GM19043 (cell line): ENCODE data around the gene DEGS2.
A peak's percentile ranks its signal among the peaks of the same experiment; 100 is the strongest.
"Not testable (repeated sequence)": the region's sequence is repeated elsewhere in the genome, so short reads cannot be mapped to it uniquely, and the experiment has no call there.

ENCODE experiments used
- ATAC-seq: cut with Tn5 transposase; IDR thresholded peaks from one replicate; pipeline ENCODE4 v1.9.1; 2021; ENCODE audit warnings: low read depth; ENCODE audit not compliant: unreplicated experiment

The DEGS2 gene

DNA sequence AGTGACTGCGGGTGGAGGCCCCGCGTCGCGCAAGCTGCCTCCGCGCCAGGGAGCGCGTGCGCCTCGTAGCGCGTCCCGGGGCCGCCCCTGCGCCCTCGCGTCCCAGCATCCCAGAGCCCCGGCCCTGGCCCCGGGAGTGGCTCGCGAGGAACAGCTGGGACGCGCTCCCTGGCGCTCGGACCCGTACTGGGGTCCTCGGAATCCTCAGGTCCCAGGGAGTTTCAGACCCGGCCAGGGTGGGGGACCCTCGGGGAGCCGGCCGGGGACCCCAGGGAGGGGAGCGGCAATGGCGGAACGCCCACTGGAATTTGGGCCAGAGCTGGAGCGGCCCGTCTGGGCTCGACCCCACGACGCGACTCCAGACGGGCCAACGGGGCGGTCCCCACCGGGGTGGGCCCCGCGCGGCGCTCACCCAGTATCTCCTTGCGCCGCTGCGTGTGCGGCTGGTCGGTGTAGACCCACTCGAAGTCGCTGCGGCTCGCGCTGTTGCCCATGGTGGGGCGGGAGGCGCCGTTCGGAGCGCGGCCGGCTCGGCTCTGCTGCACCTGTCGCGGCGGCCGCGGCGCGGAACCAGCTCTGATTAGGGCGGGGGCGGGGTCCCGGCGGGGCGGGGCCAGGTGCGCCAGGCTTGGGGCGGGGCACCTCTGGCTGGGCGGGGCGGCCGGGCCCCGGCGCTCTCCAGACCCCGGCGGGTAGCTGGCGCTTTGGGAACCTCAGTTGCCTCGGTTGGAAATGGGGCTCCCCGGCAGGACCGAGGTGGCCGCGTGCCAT, at the start of gene DEGS2:
Gene DEGS2 (minus strand): TSS at position 552 of the 771 bp plus-strand sequence. CDS start 58 bp downstream, at position 494.
- peak; percentile 42 for ATAC-seq

DNA sequence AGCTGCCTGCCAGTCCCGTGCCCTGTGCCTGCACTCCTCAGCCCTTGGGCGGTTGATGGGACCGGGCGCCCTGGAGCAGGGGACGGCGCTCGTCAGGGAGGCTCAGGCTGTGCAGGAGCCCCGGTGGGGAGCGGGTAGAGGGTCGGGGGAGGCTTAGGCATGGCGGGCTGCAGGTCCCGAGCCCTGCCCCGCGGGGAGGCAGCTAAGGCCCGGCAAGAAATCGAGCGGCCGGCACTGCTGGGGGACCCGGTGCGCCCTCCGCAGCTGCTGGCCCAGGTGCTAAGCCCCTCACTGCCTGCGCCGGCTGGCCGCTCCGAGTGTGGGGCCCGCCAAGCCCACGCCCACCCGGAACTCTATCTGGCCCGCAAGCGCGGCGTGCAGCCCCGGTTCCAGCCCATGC, 48.7 kb upstream of the DEGS2 start:
- not testable (repeated sequence) for ATAC-seq

DNA sequence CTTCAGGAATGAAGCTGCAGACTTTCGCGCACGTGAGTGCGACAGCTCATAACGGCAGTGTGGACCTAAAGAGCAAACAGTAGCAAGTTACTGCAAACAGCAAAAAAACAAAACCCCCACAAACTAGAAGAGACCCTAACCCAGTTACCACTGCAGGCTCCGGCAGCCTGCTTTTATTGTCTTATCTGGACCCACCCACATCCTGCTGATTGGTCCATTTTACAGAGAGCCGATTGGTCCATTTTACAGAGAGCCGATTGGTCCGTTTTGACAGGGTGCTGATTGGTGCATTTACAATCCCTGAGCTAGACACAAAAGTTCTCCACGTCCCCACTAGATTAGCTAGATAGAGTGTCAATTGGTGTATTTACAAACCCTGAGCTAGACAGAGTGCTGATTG, 48.1 kb upstream of the DEGS2 start:
- ATAC-seq, result not testable (repeated sequence)

DNA sequence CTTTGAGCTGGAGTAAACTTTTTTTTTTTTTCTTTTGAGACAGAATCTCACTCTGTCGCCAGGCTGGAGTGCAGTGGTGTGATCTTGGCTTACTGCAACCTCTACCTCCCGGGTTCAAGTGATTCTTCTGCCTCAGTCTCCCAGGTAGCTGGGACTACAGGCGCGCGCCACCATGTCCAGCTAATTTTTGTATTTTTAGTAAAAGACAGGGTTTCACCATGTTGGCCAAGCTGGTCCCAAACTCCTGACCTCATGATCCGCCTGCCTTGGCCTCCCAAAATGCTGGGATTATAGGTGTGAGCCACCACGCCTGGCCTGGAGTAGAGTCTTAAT, 45.4 kb upstream of the DEGS2 start:
- ATAC-seq, result not testable (repeated sequence)

DNA sequence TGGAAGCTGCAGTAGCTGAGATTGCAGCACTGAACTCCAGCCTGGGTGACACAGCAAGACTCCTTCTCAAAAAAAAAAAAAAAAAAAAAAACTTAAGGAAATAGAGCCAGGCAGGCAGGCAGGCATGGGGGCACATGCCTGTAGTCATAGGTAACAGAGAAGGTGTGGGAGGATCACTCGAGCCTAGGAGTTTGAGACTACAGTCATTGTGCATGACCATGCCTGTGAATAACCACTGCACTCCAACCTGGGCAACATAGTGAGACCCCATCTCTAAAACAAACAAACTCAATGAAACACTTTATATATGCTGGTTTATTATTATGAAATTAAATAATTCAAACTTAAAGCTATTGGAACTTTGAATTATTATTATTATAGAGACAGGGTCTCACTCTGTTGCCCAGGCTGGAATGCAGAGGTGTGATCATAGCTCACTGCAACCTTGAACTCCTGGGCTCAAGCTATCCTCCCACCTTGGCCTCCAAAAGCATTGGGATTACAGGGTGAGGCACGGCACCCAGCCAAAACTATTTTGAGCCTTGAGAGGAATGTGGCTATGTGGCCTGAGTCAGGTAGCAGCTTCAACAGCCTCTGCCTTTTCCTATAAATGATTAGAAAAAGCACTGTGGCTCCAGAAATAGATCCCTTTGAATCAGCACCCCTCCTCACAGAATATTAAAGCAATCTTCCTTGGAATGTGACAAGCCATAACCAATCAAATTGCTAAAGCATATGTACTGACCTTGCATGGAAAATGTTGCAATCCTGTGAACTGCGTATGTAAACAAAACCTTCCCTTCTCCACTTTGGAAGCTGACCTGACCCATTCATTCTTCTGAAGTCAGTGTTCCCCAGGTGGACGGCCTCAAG, 44.8 kb upstream of the DEGS2 start:
- ATAC-seq, result no peak

DNA sequence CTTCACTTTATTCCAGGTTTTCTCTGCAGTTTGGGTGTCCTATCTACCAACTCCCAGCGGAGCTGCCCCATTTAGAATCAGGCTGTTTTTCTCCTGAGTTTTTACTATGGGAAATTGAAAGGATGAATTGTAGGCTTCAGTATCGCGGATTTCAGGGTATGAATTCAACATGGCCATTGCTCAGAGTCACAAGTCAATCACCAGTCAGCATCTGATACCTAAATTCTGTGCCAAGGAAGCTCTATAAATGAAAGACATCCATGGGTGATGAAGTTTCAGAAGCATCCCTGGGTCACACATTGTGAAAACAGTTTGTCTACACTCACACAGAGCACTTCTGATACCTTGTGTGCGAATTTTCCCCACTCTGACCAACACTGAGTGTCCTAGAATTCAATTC, 43.7 kb upstream of the DEGS2 start:
- no peak for ATAC-seq

DNA sequence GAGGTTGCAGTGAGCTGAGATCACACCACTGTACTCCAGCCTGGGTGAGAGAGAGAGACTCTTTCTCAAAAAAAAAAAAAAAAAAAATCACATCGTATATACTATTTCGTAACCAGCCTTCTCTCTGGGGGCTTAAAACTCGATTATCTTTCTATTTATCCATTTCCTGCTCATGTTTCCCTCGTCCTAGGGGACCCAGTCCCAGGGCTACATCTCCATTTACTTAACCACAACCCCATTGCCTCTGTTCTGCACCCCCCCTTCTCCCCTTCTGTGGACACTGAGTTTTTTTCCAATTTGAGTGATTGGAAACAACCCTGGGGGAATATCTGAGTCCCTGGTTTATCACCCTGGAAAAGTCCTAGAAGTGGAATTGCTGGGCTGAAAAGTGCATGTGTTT, 43.3 kb upstream of the DEGS2 start:
- no peak for ATAC-seq

DNA sequence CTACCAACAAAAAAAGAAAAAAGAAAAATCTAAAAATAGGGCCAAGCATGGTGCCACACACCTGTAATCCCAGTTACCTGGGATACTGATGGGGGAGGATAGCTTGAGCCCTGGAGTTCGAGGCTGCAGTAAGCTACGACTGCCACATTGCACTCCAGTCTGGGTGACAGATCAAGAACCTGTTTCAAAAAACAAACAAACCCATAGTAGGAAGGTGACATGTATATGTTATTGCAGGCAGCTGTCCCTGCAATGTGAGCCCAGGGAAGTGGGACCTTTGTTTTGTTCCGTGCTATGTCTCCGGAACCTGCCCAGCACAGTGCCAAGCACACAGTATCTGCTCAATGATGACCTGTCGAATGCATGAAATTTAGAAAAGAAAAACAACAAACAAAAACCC, 42.3 kb upstream of the DEGS2 start:
- ATAC-seq, result no peak

DNA sequence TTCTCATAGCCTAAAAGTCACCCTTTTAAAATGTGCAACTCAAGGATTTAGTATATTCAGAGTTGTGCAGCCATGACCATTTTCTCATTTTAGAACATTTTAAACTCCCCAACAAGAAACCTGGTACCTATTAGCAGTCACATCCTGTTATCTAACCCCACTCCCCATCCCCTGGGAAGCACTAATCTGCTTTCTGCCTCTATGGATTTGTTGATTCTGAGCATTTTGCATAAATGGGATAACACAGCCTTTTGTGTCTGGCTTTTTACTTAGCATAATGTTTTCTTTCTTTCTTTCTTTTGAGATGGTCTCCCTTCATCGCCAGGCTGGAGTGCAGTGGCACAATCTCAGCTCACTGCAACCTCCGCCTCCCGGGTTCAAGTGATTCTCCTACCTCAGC, 40.9 kb upstream of the DEGS2 start:
- ATAC-seq, result no peak

DNA sequence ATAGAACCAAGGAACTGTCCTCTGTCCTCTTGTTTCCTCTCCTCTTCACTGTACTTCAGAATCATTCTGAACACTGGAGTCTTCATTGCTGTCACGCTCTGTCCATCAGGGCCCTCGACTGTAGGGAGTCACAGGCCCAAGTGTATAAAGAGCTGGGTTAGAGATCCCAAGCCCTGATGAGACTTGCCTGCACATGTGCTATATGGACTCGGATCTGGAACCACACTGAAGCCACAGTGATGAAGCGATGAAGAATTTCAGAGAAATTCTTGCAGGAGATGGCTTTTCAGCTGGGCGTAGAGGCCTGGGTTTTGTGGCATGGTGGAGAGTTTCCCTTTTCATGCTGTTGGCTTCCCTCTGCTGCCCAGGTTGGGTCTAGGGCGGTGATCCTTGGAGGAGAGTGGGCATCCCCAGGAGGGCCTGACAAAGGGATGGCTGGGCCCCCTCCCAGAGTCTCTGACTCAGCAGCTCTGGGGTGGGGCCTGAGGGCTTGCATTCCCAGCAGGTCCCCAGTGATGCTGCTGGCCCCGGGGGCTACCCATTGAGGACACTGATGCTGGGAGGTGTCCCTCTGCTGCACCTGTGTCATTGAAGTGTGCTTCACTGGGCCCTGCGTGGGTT, 39.9 kb upstream of the DEGS2 start:
- ATAC-seq, result no peak

DNA sequence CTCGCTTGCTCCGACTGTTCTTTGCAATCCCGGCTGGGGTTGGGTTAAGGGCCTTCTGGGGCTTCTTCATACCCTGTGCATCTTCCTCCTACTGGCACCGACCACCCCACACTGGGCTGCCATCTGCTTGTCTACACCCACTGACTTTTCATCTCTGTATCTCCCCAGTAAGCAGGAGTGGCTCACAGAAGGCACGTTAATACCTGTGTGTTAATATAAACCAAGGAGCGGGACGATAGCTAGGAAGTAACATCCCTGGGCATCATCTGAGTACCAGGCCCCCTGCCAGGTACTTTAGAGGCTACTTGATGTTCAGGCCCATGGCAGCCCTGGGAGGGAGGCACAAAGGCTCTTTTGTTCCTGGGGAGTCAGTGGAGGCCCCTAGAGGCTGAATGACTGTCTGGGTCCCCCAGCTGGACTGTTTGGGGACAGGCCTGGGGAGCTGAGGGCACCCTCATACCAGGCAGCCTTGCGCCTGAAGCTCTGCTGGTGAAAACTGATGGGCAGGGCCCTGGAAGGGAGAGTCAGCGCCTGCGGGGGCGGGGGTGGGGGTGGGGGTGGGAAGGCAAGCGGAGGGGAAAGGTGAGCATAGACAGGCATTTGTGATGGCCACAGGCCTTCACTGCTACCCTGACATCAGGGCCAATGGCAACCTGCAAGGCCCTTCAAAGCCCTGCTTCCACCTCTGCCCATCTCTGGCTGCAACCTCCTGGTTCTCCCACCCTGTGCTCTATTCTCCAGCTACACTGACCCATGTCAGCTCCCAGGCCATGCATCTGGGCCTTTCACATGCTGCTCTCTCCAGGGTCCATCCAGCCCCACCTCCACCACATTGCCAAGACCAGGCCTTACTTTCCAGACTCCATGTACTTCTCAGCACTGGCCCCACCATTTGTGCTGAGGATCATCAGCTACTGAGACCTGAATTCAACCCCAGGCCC, 34.2 kb upstream of the DEGS2 start:
- ATAC-seq, result no peak

DNA sequence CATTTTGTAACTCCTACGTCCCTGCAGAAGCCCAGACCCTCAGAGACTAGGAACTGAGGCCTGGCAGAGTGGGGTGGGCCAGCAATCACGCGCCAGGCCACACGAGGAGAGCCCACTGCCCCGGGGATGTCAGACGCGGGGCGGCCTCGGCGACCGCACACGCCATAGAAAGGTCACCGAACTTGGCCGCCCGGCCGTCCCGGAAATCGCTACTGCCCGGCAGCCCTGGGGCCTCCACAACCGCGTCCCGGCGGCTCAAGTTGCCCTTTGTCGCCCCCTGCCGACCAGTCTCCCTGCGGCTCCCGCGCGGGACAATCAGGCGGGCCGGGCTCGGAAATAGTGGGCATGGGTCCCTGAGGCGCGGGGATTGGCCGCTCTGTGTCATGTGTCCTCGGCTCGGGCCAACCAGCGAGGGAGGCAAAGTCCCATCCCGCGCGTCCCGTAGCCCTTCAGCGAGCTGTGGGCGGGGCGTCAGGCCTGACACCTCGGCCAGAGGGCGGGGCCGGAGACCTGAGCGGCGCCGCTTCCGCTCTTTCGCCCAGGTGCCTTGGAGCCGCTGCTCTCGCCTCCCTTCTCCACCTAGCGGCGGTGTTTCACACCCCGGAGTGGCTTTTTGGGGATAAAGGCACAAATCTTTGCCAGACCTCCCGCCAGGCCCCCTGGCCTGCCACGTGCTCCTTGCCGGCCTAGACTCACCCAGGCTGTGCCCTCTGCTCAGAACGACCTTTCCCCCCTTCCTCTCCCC, 33.4 kb upstream of the DEGS2 start:
- ATAC-seq, result peak; percentile 99

DNA sequence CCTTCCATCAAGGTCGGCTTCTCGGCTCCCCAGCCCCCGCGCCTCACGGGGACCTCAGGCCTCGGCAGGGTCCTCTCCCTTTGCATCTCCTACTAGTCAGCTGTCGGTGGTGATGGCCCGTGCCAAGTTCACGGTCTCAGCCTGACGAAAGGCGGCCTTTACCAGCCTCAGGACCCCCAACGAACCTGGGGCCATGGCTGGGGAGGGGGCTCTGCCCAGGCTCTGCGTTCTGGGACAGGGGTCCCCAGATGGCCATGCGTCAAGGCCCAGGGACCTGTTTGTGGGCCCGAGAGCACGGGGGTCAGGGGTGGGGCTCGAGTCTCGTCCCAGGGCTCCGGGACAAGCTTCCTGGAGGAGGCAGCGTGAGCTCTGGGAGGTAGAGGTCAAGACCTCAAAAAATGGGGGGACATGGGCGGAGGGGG, 32.8 kb upstream of the DEGS2 start:
- no peak for ATAC-seq

DNA sequence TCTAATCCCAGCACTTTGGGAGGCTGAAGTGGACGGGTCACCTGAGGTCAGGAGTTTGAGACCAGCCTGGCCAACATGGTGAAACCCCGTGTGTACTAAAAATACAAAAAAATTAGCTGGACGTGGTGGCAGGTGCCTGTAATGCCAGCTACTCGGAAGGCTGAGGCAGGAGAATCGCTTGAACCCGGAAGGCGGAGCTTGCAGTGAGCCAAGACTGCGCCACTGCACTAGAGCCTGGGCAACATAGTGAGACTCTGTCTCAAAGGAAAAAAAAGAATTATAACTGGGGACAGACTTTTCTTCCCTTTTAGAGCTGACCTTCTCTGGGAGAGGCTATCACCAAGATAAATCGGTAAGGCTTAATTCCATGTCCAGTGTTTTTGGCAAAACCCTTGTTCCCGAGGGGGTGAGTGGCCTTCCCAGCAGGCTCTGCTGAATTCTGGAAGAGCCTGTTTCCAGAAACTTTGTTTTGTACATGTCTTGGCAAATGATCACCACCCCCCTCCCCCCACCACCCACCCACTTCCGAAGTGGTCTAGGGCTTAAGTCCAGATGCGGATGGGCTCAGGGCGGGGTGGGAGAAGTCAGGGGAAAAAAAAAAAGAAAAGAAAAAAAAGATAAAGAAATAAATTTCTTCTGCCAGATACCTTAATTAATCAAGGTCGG, 32.3 kb upstream of the DEGS2 start:
- ATAC-seq, result no peak

DNA sequence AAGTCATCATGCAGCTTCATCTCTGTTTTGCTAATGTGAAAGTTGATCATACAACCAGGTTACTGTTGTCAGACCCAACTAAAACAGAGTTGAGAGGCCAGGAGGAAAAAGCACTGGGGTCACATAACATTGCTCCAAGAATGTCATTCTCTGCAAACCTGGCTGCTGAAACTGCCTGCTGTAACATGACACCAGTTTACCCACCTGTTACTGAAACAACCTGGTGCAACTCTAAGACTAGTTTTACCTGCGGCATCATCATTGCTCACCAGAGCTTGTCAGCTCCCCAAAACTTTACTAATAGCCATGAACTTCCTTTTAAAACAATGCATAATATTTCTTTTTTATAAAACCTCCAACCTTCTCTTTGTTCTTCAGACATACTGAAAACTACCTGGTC, 30.7 kb upstream of the DEGS2 start:
- ATAC-seq, result no peak

DNA sequence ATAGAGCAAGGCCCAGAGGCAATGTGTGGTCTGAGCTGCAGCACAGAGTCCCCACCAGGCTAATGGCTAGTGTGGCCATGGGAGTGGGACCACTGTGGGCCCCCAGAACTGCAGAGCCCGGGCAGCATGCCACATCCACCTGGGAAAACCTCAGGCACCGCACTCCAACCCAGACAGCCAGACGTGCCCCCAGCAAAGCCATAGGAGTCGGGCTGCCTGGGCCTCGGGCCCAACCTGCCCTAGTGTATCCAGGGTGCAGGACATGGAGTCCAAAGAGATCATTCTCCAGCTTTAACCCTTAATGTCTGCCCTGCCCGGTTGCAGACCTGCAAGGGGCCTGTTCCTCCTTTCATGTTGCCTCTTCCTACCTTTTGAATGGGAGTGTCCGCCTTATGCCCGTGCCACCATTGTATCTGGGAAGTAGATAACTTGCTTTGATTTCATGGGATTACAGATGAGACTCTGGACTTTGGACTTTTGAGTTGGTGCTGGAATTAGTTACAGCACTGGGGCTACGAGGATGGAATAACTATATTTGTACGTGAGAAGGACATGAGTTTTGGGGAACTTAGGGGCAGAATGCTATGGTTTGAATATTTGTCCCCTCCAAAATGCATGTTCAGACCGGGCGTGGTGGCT, 29.1 kb upstream of the DEGS2 start:
- no peak for ATAC-seq

DNA sequence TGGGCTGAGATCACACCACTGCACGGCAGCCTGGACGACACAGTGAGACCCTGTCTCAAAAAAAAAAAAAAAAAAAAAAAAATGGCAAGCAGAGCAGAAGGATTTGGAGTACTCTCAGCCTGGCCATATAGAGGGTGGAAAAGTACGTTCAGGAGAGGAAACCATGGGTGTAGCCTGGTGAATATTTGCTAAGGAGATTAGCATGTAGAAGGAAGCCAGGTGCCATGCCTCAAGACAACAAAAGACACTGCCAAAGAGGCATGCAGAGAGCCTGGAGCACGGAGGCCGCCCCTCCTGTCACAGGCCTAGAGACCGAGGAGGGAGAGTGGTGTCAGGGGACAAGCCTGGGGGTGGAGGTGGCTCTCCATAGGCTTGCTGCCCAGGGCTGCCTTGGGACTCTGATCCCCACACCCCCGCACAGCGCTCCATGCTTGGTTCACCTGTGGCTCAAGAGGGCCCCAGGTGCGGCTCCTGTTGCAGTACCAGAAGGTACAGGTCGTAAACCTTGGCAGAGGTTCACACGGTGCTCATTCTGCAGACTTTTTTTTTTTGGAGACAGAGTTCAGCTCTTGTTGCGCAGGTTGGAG, 27.9 kb upstream of the DEGS2 start:
- no peak for ATAC-seq

DNA sequence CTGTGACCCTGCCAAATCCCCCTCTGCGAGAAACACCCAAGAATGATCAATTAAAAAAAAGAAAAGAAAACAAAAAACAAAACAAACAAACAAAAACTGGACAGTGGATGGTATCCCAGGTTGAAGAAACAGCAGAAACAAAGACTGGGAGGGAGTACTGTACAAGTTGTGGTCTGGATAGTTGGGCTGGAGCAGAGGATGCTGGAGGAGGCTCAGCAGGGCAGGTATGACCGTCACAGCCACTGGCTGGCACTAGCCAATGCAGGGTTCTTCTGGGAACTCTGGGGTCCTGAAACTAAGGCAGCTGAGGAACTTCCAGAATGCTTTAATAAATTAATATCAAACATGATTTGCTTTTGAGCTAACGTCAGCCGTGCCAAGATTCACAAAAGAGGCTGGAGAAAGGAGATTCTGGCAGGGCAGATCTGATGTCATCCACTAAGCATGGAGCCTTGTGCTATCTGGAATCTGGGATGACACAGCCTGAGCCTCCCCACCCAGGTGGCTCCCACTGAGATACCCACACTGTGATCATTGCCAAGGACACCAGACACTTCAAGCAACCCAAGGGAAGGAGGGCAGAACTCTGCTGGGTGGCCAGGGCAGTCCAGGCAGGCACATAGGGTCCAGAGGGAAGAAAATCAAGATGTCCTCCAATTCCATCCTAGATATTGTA, 22.6 kb upstream of the DEGS2 start:
- not testable (repeated sequence) for ATAC-seq
